ENCODE data around the gene SESN1.

DNA sequence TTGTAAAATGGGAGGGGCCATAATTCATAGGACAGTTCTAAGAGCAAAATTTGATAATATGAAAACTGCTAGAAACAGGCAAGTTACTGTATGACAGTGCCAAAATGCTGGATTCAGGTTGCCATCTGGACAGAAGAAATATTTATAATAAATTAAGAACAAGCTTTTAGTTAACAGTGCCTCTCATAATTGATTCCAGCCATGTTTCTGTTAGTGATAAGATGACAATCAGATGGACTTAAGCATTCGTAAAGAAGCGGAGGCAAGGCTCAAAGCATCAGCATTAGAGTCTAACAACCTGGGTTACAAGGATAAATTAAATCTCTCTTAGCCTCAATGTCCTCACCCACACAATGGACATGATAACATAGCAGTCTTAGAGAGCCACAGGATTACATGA is 61.0 kb downstream of the SESN1 start:
- TF ChIP-seq, protein P1, sequence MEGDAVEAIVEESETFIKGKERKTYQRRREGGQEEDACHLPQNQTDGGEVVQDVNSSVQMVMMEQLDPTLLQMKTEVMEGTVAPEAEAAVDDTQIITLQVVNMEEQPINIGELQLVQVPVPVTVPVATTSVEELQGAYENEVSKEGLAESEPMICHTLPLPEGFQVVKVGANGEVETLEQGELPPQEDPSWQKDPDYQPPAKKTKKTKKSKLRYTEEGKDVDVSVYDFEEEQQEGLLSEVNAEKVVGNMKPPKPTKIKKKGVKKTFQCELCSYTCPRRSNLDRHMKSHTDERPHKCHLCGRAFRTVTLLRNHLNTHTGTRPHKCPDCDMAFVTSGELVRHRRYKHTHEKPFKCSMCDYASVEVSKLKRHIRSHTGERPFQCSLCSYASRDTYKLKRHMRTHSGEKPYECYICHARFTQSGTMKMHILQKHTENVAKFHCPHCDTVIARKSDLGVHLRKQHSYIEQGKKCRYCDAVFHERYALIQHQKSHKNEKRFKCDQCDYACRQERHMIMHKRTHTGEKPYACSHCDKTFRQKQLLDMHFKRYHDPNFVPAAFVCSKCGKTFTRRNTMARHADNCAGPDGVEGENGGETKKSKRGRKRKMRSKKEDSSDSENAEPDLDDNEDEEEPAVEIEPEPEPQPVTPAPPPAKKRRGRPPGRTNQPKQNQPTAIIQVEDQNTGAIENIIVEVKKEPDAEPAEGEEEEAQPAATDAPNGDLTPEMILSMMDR (IDR thresholded peaks at IDR 0.05), result no peak
- no peak for TF ChIP-seq POLR2A (IDR thresholded peaks at IDR 0.05)
